Cardiac fibroblast (primary cell): ENCODE measurements around the gene TAGLN3.

ENCODE experiments used
- DNase-seq, 2 donors: peaks; one replicate each; pipeline versions ENCODE4 v3.0.0 to v3.0.0-alpha.2; 2010; ENCODE audit warnings: low read depth in 2 of 2
- H3K4me3 ChIP-seq, 2 donors: replicated peaks in 1 of 2; 1 replicate in 1 of 2; 2 replicates in 1 of 2; pipeline ENCODE4 v1.5.1; 2011; ENCODE audit warnings: low read depth in 2 of 2, low read length in 2 of 2, mild to moderate bottlenecking in 2 of 2, moderate library complexity in 1 of 2
- TF ChIP-seq, protein P1 (sequence below): IDR thresholded peaks from one replicate; pipeline ENCODE4 v1.5.1; 2011; ENCODE audit warnings: low read depth, mild to moderate bottlenecking, low read length, inconsistent platforms

The TAGLN3 gene

GRCh38 chr3:112000966-112001365 lies 2.2 kb downstream of the TAGLN3 start:
- TF ChIP-seq, protein P1, sequence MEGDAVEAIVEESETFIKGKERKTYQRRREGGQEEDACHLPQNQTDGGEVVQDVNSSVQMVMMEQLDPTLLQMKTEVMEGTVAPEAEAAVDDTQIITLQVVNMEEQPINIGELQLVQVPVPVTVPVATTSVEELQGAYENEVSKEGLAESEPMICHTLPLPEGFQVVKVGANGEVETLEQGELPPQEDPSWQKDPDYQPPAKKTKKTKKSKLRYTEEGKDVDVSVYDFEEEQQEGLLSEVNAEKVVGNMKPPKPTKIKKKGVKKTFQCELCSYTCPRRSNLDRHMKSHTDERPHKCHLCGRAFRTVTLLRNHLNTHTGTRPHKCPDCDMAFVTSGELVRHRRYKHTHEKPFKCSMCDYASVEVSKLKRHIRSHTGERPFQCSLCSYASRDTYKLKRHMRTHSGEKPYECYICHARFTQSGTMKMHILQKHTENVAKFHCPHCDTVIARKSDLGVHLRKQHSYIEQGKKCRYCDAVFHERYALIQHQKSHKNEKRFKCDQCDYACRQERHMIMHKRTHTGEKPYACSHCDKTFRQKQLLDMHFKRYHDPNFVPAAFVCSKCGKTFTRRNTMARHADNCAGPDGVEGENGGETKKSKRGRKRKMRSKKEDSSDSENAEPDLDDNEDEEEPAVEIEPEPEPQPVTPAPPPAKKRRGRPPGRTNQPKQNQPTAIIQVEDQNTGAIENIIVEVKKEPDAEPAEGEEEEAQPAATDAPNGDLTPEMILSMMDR, result no peak
- H3K4me3 ChIP-seq, result no peak overlapping the region
- no peak for DNase-seq

- DNase-seq, result no peak
- TF ChIP-seq, protein P1, result no peak
- H3K4me3 ChIP-seq, result no peak overlapping the region
Measured at GRCh38 chr3:112001526-112001925, 2.8 kb downstream of the TAGLN3 start.

DNA sequence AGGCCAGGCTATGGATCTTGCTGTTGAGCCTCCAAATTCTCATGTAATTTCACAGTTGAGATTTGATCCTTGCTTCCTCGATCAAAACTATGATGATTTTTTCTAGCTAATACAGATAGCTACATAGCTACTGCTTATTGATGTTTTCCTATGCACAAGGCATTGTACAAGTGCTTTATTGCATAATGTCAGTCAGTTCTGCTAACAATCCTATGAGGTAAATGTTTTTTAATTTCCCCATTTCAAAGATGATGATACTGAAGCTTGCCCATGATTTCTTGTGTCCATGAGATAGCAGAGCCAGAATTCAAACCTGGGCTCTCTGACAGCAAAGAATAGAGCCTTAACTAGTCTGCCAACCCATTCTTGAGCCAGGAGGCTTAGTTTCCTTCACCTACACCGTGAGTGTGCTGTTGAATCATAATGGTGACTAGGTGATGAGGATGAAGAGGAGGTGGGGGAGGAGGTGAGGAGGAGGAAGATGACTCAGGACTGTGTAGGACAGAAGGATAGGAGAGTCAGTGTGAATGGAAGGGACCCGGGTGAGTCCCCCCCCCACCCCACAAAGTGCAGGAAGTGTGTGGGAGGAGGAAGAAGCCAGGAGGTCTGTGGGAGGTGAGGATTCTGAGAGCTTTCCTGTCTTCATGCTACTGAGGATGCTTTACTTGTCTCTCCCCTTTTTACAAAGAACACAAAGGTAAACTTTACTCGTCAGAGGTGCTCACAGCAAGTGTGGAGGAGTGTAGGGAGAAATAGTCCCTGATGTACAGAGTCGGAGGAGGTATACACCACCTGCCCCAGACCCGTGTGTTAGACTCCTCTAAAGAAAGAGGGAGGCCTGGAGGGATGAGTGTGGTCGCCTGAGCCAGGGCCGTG lies 3.6 kb downstream of the TAGLN3 start:
- TF ChIP-seq, protein P1, result no peak
- no peak overlapping the region for H3K4me3 ChIP-seq
- peak in 1 of 2 donors; percentile 59 for DNase-seq

DNA sequence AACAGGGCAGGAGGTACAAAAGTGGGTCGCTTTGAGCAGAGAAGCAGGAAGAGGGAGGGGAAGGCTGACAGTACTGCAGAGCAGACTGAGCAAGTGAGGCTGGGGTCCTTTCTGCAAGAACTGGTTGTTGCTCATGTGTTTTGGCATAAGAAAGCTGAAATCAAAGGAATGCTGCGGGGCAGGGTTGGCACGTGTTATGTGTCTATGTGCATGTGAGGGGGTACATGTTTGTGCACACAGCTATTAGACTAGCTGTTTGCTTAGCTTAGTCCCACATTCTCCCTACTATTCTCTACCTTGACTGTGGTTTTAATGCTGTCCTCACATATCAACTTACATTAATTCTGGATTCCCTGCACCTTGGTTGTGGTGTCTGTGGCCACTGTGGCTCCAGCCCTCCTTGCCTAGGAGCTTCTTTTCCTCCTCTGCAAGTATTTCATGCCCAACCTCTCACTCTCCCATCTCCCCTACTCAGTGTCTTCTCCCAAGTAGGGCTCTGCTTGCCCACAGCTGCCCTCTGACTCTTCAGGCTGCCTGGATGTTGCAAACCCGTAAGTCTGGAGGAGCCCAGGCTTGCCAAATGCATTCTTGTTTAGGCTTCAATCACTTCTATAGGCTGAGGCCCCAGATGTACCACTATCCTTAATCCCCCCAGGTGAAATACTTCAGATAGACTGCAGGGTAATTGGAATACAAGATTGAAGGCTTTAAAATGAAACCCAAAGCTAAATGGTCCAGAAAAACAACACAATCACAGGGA lies 4.8 kb downstream of the TAGLN3 start:
- TF ChIP-seq, protein P1, result no peak
- DNase-seq, result no peak
- no peak overlapping the region for H3K4me3 ChIP-seq

DNA sequence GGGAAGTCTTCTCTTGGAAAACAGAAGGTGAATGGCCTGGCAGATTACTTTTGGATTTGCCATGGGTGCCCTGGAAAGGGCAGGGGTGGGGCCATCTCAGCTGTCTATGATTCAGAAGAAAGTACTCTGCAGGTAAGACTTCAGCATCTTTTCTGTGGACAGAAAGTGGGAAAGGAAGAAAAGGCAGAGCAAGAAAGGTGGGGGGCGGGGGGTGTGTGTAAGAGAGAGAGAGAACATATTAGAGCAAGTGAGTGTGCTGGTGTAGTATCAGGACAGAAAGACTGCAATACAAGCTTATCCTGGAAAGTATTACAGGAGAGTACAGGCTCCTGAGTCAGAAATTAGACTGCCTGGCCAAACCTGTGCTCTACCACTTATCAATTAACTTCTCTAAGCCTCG lies 5.5 kb downstream of the TAGLN3 start:
- DNase-seq, result no peak
- H3K4me3 ChIP-seq, result no peak overlapping the region
- TF ChIP-seq, protein P1, result no peak

DNA sequence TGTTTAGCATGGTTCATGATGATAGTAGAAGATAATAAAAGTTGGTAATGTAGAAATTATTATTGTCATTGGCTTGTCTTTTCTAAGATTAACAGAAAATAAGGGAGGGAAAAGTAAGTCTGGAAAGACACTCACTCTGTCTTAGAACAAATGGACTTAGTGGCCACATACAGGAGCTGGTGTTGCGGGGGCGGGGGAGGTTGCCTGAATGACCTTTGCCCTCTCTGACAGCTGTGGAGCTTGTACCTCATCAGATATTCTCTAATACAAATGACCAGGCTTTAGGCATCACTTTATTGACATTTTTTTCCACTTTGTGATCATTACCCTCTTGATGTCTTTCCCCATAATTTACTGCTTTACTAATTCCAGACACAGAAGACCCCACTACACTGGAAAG lies 5.9 kb downstream of the TAGLN3 start:
- DNase-seq, result no peak
- TF ChIP-seq, protein P1, result no peak
- no peak overlapping the region for H3K4me3 ChIP-seq
